IPS DF 4.7 (cell line): ENCODE results near the gene ERG.

Experiments used
- DNase-seq: peaks from one replicate; pipeline ENCODE4 v3.0.0-alpha.2; 2013; ENCODE audit warnings: low spot score; ENCODE audit errors: extremely low read depth

The ERG gene

GRCh38 chr21:38361324-38361723, 137.0 kb downstream of the ERG start:
- no peak for DNase-seq

DNA sequence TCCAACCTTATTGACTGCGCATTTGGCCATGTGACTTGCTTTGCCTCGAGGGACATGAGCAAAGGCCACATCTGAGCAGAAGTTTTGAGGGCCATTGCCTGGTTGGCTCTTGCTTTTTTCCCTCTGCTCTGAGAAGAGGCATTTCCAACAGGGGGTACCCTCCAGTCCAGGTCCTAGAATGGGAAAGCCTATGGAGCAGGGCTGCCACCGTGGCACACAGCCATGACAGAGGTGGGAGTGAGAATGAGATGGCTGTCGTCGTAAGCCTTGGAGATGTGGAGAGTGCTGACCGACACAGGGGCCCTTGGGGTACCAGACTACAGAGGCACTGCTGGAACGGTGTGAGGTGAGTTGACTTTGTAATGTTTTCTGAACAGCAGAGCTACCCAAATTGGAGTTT, 138.4 kb downstream of the ERG start:
- DNase-seq, result no peak

- no peak for DNase-seq
Measured at GRCh38 chr21:38359090-38359489, 139.2 kb downstream of the ERG start.

GRCh38 chr21:38358666-38359065, 139.6 kb downstream of the ERG start:
- no peak for DNase-seq

GRCh38 chr21:38358098-38358497, 140.2 kb downstream of the ERG start:
- no peak for DNase-seq

- DNase-seq, result no peak
Measured at GRCh38 chr21:38356883-38357625, 141.2 kb downstream of the ERG start.

GRCh38 chr21:38355992-38356781, 142.1 kb downstream of the ERG start:
- DNase-seq, result no peak

DNA sequence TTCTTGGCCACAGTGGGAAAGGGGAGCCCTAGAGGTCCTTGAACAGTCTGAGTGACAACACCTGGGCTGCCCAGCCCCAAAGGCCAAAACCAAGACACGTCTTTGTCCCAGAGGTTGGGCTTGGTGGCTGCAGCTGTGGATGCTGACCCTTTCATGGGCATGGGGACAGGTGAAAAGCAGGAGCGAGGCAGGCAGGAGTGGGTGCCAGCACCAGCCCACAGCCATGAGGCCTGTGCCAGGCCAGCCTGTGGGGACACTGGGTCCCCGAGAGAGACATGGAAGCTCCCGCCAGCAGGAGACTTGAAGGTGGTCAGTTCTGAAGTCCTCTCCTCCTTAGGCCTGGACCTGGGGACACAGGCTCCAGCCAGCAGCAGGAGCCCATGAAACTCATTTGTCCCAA, 142.9 kb downstream of the ERG start:
- no peak for DNase-seq

- no peak for DNase-seq
Measured at GRCh38 chr21:38354746-38355145, 143.5 kb downstream of the ERG start.

GRCh38 chr21:38354231-38354630, 144.0 kb downstream of the ERG start:
- DNase-seq, result no peak

DNA sequence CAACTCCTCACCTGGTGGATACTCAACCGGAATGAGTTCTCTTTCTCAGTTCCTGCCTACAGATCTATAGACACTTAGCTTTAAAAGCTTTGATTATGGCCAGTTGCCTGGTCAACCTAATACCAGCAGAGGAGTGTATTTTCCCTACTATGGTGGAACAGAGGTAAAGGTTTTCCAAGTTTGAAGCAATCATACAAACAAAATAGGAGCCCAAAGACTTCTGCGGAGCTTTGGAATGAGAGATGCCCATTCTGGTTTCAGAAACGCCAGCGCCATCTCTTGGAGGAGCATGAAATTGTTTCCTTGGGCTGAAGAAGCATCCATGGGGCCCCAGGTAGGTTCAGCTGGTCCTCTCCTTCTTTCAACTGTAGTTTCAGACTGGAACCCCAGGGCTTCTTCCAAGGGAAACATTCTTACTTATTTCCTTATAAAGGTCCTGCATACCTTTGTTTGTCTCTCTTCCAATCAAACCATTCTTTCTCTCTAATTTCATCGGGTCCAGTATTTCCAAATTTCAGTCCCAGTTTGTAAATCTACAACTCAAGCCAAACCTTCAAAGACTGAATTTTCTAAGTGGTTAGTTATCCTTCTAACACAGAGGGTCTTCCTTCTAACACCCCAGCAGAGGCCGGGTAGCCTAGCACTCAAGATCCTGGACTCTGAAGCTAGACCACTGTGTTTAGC, 145.6 kb downstream of the ERG start:
- DNase-seq, result no peak

GRCh38 chr21:38351961-38352521, 146.2 kb downstream of the ERG start:
- no peak for DNase-seq

DNA sequence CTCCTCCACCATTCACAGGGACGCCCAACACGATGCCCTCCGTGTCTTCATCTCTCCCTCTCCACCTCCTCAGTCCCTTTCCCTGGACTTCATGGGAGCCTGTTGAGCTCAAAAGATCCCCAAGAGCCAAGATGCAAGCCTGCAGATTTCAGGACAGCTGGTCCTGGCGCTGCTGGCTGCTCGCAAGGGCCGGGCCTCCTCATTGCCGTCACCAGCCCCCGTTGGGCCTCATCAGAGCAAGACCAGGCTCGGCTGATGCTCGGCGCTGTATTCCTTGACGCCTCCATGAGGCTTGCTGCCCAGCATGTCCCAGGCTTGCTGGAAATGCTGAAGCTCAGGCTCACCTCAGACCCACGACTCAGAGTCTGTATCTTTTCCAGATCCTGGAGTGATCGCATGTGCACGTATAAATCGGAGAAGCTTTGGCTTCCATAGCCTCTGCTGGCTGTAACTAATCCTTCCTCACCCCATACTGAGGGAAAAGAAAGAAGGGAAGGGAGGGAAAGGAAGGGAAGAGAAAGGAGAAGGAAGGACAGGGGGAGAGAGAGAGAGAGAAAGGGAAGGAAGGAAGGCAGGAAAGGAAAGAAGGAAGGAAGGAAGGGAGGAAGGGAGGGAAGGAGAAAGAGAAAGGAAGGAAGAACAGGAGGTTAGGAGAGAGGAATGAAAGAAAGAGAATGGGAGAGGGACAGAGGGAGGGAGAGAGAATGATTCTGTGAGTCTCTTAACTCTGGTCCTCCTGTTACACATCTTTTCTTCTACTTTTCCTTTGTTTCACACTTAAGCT, 146.9 kb downstream of the ERG start:
- no peak for DNase-seq

DNA sequence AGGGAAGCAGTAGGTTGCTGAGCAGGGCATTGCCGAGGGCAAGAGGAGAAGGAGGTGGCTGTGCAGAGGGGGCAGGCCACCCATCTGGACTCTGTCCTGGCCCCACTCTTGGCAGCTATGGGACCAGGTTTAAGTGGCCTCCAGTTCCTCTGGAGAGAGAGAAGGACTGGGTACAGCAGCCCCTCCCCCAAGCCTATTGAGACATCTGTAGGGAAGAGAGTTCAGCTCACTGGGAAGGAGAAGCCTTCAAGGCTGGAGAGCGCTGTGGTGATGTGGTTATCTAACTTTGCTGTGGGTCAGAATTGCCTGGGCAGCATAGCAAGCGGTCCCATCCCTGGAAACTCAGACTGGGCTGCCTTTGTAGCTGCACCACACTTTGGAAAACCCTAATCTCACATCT, 147.6 kb downstream of the ERG start:
- DNase-seq, result no peak

DNA sequence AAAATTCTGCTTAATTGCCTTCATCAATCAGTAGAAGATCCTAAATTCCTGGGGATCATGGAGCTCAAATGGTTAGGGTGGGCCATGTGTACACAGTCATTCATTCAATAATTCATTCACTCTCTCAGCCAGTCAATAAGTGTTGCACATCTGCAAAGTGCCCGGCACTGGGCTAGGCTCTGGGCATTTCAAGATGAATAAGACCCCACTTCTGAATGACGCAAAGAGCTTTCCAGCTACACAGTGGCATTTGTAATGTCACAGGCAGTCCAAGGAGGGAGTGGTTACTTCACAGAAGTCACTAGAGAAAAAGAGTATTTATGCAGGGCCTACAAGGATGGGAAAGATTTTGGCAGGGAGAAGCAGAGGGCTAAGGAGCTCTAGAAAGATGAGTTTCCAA, 148.3 kb downstream of the ERG start:
- DNase-seq, result no peak

- no peak for DNase-seq
Measured at GRCh38 chr21:38349111-38349746, 149.0 kb downstream of the ERG start.

- DNase-seq, result no peak
Measured at GRCh38 chr21:38346286-38346685, 152.0 kb downstream of the ERG start.

GRCh38 chr21:38343691-38344090, 154.6 kb downstream of the ERG start:
- DNase-seq, result no peak

GRCh38 chr21:38342739-38343138, 155.5 kb downstream of the ERG start:
- DNase-seq, result no peak

- no peak for DNase-seq
Measured at GRCh38 chr21:38341546-38342012, 156.7 kb downstream of the ERG start.

DNA sequence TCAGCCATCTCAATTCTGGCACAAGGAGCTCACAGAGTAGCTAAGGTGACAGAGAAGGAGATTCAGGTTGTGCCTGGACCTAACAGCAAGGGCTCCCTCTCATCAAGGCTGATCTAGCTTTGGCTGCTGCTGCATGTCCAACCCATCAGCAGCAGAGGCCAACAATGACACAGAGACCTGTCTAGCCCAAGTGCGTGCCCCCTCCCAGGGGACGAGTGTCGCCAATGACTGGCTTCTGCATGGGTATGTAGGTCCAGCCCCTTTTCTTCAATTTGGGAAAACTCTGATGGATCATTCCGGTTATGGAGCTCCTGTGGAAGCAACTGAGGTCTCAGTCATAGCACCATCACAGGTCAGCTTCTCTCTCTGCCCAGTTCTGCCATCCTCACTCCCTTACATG, 158.1 kb downstream of the ERG start:
- DNase-seq, result no peak
